GM23248 (cell line): ENCODE data around the gene BAD. TPM values are rescaled to one million over a fixed set of nuclear protein-coding genes. Genes with fewer than 3 reads are reported as not detected.

ENCODE experiments used
- DNase-seq: peaks from one replicate; pipeline ENCODE4 v3.0.0-alpha.2; 2015
- H2AFZ ChIP-seq: fragments of 200-600 bp; sonication (generic); 2 replicates; pipeline ENCODE4 v1.6.1; 2016; ENCODE audit warnings: antibody characterized with exemption
- H3F3A ChIP-seq: fragments of 200-600 bp; sonication (generic); 2 replicates; pipeline ENCODE4 v1.6.1; 2016; ENCODE audit warnings: mild to moderate bottlenecking, antibody characterized with exemption, mixed run types; ENCODE audit not compliant: insufficient read depth
- H3K27ac ChIP-seq: fragments of 200-600 bp; sonication (generic); 2 replicates; pipeline ENCODE4 v1.5.1; 2016; ENCODE audit warnings: mild to moderate bottlenecking
- H3K27me3 ChIP-seq: fragments of 200-600 bp; sonication (generic); replicated peaks from 2 replicates; pipeline ENCODE4 v1.6.1; 2016; ENCODE audit warnings: mild to moderate bottlenecking; ENCODE audit not compliant: insufficient read depth
- H3K36me3 ChIP-seq: fragments of 200-600 bp; sonication (generic); 2 replicates; pipeline ENCODE4 v1.6.1; 2016; ENCODE audit warnings: low read depth, mild to moderate bottlenecking
- H3K4me1 ChIP-seq: fragments of 200-600 bp; sonication (generic); 2 replicates; pipeline ENCODE4 v1.6.1; 2016; ENCODE audit warnings: mild to moderate bottlenecking; ENCODE audit not compliant: insufficient read depth
- H3K4me2 ChIP-seq: fragments of 200-600 bp; sonication (generic); one replicate; pipeline ENCODE4 v1.6.1; 2016; ENCODE audit warnings: mild to moderate bottlenecking; ENCODE audit not compliant: unreplicated experiment
- H3K4me3 ChIP-seq: fragments of 200-600 bp; sonication (generic); 2 replicates; pipeline ENCODE4 v1.5.1; 2016; ENCODE audit warnings: mild to moderate bottlenecking
- H3K79me2 ChIP-seq: fragments of 200-600 bp; sonication (generic); 2 replicates; pipeline ENCODE4 v1.6.1; 2016; ENCODE audit warnings: mild to moderate bottlenecking; ENCODE audit not compliant: insufficient read depth
- H3K9ac ChIP-seq: fragments of 200-600 bp; sonication (generic); 2 replicates; pipeline ENCODE4 v1.6.1; 2016; ENCODE audit warnings: mild to moderate bottlenecking
- H3K9me2 ChIP-seq: fragments of 200-600 bp; sonication (generic); 2 replicates; pipeline ENCODE4 v1.6.1; 2016; ENCODE audit warnings: mixed run types, mild to moderate bottlenecking, moderate library complexity; ENCODE audit not compliant: insufficient read depth
- H3K9me3 ChIP-seq: fragments of 200-600 bp; sonication (generic); one replicate; pipeline ENCODE4 v1.6.1; 2017; ENCODE audit warnings: low read depth
- H4K20me1 ChIP-seq: fragments of 200-600 bp; sonication (generic); 2 replicates; pipeline ENCODE4 v1.6.0; 2016; ENCODE audit not compliant: insufficient read depth
- EZH2 ChIP-seq: fragments of 200-600 bp; sonication (generic); IDR thresholded peaks from 2 replicates; pipeline ENCODE4 v1.6.1; 2018; ENCODE audit warnings: antibody characterized with exemption, mild to moderate bottlenecking; ENCODE audit not compliant: insufficient read depth, poor library complexity, severe bottlenecking
- EZH2phosphoT487 ChIP-seq: fragments of 200-600 bp; sonication (generic); IDR thresholded peaks from 2 replicates; pipeline ENCODE4 v1.6.1; 2018; ENCODE audit warnings: antibody characterized with exemption, moderate library complexity, mild to moderate bottlenecking, low read depth; ENCODE audit not compliant: insufficient read depth
- WGBS, 2 experiments: methylation state at CpG; one replicate each; pipeline ENCODE4 v1.1.6; 2015 to 2017; ENCODE audit warnings: low lambda C conversion rate in 2 of 2, low coverage in 1 of 2; ENCODE audit errors: missing lambda C conversion rate in 2 of 2; 5-methylcytosine and 5-hydroxymethylcytosine counted together
- in situ Hi-C: fragments of 300-500 bp; cut with MboI; formaldehyde crosslinking; loops from 2 replicates; pipeline ENCODE4 v1.15.0; 2020
- polyA plus RNA-seq: library from polyadenylated mRNA; unstranded; fragments of >200 nt; fragmentation: Nextera tagmentation; extraction: Ambion mirVana; gene quantifications from 2 replicates; pipeline ENCODE4 v1.2.1, GENCODE V29; 2016
- total RNA-seq: library from RNA; depleted of rRNA; stranded (reverse); fragments of >200 nt; shearing (Covaris generic); gene quantifications from 2 replicates; pipeline ENCODE4 v1.2.3, GENCODE V29; 2014

BAD gene
- total and polyA plus RNA-seq, 2 experiments from 2014 or later, result 146 to 170 TPM

DNA sequence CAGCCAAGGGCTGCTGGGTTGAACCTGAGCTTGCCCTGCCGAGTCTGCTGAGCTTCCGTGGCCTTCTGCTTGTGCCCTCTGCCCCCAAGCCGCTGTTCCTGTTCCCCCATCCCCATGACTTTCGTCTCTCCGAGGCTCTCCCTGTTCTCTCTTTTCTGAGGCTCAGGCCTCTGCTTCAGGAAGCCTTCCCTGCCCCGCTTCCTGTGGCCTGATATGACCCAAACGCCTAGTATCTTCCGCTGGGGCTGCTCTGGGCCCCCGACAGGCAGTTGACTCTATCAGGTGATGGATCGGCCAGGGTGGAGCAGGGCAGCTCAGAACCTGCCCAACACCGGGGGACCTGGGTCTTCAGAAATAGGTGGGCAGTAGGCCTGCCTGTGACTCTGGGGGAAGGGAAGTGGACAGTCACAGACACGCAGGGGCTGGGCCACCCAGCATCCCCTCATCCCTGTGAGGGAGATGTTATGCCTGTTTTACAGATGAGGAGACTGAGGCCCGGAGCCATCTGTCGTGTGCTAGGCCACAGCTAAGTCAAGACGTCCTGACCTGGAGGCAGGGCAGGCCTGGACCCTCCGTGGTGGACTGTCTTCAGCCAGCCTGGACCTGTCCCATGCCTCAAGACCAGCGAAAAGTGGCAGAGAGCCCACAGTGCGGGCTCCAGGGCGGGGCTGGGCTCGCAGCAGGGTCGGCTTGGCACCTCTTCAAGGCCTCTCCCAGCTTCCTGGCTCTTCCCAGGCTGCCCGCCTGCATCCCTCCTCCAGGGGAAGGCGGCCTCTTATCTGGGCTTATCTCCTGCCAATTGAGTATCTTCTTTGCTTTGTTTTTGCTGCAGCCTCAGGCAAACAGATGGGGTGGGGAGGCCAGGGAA, 16.2 kb downstream of the BAD start:
- Histone ChIP-seq H3K27me3 (no peaks in the 10 kb centered on the region), H3K36me3 (peaks cover under 1% of the 10 kb centered on the region; the same call in 1 of the 2 replicates), H3F3A (peaks cover 23% of the 10 kb centered on the region), H3K9me2 (no peaks in the 10 kb centered on the region), H2AFZ (no peak overlapping the region), H3K79me2 (peaks cover 19% of the 10 kb centered on the region), H3K9ac (peak overlapping the region; percentile 84), H3K27ac (peak overlapping the region; percentile 83), H3K4me1 (peaks cover 23% of the 10 kb centered on the region), H3K4me2 (peak overlapping the region; percentile 83), H3K4me3 (peak overlapping the region; percentile 75), H3K9me3 (no peaks in the 10 kb centered on the region), H4K20me1 (no peaks in the 10 kb centered on the region)
- TF ChIP-seq EZH2, result no peak
- no peak for TF ChIP-seq EZH2phosphoT487
- in situ Hi-C loops, result no loop called here
- 54 to 56% methylated on average over 22 of the region's 23 CpGs for WGBS, 2 experiments
- DNase-seq, result no peak

- Histone ChIP-seq H3K27me3 (no peaks in the 10 kb centered on the region), H3K79me2 (peaks cover 10% of the 10 kb centered on the region), H3K9me2 (no peaks in the 10 kb centered on the region), H3K9me3 (no peaks in the 10 kb centered on the region), H3K36me3 (peaks cover 7% of the 10 kb centered on the region; the same call in 1 of the 2 replicates), H3K4me2 (no peak overlapping the region), H4K20me1 (no peaks in the 10 kb centered on the region), H2AFZ (no peak overlapping the region), H3K27ac (peak overlapping the region; percentile 83), H3K4me1 (peaks cover 23% of the 10 kb centered on the region), H3F3A (peaks cover 19% of the 10 kb centered on the region), H3K9ac (peak overlapping the region; percentile 84; the same call in 1 of the 2 replicates), H3K4me3 (no peak overlapping the region)
- peak; percentile 48 for DNase-seq
- in situ Hi-C loops, result no loop called here
- TF ChIP-seq EZH2phosphoT487, result no peak
- TF ChIP-seq EZH2, result no peak
- WGBS, 2 experiments, result 79% methylated on average over 25 to 27 of the region's 27 CpGs
Observed at GRCh38 chr11:64267207-64267945, 17.1 kb downstream of the BAD start.

- Histone ChIP-seq H3K27me3 (no peaks in the 10 kb centered on the region), H4K20me1 (no peaks in the 10 kb centered on the region), H3K9ac (no peak overlapping the region), H3K9me2 (no peaks in the 10 kb centered on the region), H2AFZ (no peak overlapping the region), H3K79me2 (no peaks in the 10 kb centered on the region), H3K36me3 (peaks cover 7% of the 10 kb centered on the region; the same call in 1 of the 2 replicates), H3K4me2 (no peak overlapping the region), H3K4me3 (no peak overlapping the region), H3K4me1 (peaks cover 17% of the 10 kb centered on the region), H3K9me3 (no peaks in the 10 kb centered on the region), H3F3A (peaks cover 12% of the 10 kb centered on the region), H3K27ac (no peak overlapping the region)
- in situ Hi-C loops, result no loop called here
- WGBS, 2 experiments, result 69 to 77% methylated on average over 13 to 15 of the region's 15 CpGs
- no peak for TF ChIP-seq EZH2phosphoT487
- no peak for TF ChIP-seq EZH2
- DNase-seq, result peak; percentile 38
Observed at GRCh38 chr11:64266339-64266738, 18.1 kb downstream of the BAD start.
